Fibroblast of lung (primary cell): ENCODE data around the gene ARMC2.

Experiments
- CTCF ChIP-seq, 2 donors: IDR thresholded peaks in 1 of 2; conservative IDR thresholded peaks in 1 of 2; 1 replicate in 1 of 2; 2 replicates in 1 of 2; pipeline ENCODE4 v1.5.1; 2011 to 2012; ENCODE audit warnings: low read length in 2 of 2, control low read depth in 1 of 2, inconsistent platforms in 1 of 2, low read depth in 1 of 2, mild to moderate bottlenecking in 1 of 2
- EZH2 ChIP-seq: IDR thresholded peaks from 2 replicates; pipeline ENCODE4 v1.5.1; 2012; ENCODE audit warnings: low read length, control low read depth, mild to moderate bottlenecking; ENCODE audit errors: missing control alignments

GRCh38 chr6:108840919-108841318 is 7.3 kb upstream of the ARMC2 start:
- TF ChIP-seq CTCF (conservative IDR thresholded peaks at IDR 0.05 in 1 of 2, IDR thresholded peaks at IDR 0.05 in 1 of 2; ENCODE audit: low read depth in 1 of 2, low read length in 2 of 2) = no peak
- TF ChIP-seq EZH2 = no peak
